Esophagus muscularis mucosa (tissue), 3 donors: Measurements from ENCODE around the gene FAM131C.

ENCODE experiments used
- POLR2A ChIP-seq: fragments of 450-650 bp; IDR thresholded peaks from one replicate; pipeline ENCODE4 v1.6.1; 2017; ENCODE audit warnings: antibody characterized with exemption, moderate library complexity, mild to moderate bottlenecking, low read depth
- POLR2AphosphoS5 ChIP-seq, 2 donors: sonication (generic); formaldehyde crosslinking; IDR thresholded peaks; one replicate each; pipeline ENCODE4 v1.6.1; 2017; ENCODE audit warnings: antibody characterized with exemption in 2 of 2
- TF ChIP-seq, protein P1 (sequence below), 3 experiments: fragments of 200-600 bp in 2 of 3; fragments of 450-650 bp in 1 of 3; sonication (generic) in 2 of 3; IDR thresholded peaks; one replicate each; pipeline ENCODE4 v1.5.1; 2017 to 2019; ENCODE audit warnings: antibody characterized with exemption in 3 of 3, mild to moderate bottlenecking in 2 of 3, moderate library complexity in 1 of 3

DNA sequence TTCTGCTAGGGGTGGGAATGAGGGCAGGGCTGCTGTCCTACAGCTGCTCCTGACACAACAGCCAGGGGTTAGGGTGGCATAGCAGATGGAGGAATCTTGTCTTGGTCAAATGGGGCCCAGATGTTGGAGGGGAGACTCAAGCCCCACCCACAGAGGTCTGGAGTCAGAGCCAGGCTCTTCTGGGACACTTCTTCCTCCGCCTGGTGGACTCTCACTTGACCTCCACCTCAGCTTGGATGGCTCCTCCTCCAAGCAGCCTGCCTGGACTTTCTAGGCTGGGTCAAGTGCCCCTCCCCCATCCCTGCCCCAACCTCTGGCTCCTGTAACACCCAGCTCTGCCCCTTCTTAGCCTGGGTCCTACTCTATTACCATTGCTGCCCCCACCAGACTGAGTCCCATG lies 47.0 kb upstream of the FAM131C start:
- TF ChIP-seq POLR2A (no peak), POLR2AphosphoS5 (IDR thresholded peaks at IDR 0.05) (no peak)
- TF ChIP-seq, protein P1, sequence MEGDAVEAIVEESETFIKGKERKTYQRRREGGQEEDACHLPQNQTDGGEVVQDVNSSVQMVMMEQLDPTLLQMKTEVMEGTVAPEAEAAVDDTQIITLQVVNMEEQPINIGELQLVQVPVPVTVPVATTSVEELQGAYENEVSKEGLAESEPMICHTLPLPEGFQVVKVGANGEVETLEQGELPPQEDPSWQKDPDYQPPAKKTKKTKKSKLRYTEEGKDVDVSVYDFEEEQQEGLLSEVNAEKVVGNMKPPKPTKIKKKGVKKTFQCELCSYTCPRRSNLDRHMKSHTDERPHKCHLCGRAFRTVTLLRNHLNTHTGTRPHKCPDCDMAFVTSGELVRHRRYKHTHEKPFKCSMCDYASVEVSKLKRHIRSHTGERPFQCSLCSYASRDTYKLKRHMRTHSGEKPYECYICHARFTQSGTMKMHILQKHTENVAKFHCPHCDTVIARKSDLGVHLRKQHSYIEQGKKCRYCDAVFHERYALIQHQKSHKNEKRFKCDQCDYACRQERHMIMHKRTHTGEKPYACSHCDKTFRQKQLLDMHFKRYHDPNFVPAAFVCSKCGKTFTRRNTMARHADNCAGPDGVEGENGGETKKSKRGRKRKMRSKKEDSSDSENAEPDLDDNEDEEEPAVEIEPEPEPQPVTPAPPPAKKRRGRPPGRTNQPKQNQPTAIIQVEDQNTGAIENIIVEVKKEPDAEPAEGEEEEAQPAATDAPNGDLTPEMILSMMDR (IDR thresholded peaks at IDR 0.05) = no peak
